ENCODE results near the gene TOM1.
"Not testable (repeated sequence)": the region's sequence is repeated elsewhere in the genome, so short reads cannot be mapped to it uniquely, and the experiment has no call there.

The TOM1 gene

GRCh38 chr22:35348026-35348590 lies 48.4 kb downstream of the TOM1 start:
- DNase-seq: no peak

- no peak for DNase-seq
These were observed 49.0 kb downstream of the TOM1 start for GRCh38 chr22:35348703-35349102.

- no peak for DNase-seq
These were observed 49.6 kb downstream of the TOM1 start for GRCh38 chr22:35349368-35349703.

GRCh38 chr22:35349704-35350538 lies 50.2 kb downstream of the TOM1 start:
- DNase-seq: peak; percentile 88

GRCh38 chr22:35350539-35351503 lies 51.1 kb downstream of the TOM1 start:
- DNase-seq: peak; percentile 96

- DNase-seq: no peak
These were observed 52.8 kb downstream of the TOM1 start for GRCh38 chr22:35352214-35353111.

GRCh38 chr22:35353318-35353717 lies 53.6 kb downstream of the TOM1 start:
- DNase-seq: no peak

- no peak for DNase-seq
These were observed 54.4 kb downstream of the TOM1 start for GRCh38 chr22:35354068-35354467.

- DNase-seq: no peak
These were observed 58.4 kb downstream of the TOM1 start for GRCh38 chr22:35357883-35358621.

- no peak for DNase-seq
These were observed 59.8 kb downstream of the TOM1 start for GRCh38 chr22:35359380-35360065.

- no peak for DNase-seq
These were observed 61.4 kb downstream of the TOM1 start for GRCh38 chr22:35361001-35361558.

GRCh38 chr22:35363566-35364086 lies 63.9 kb downstream of the TOM1 start:
- no peak for DNase-seq

- not testable (repeated sequence) for DNase-seq
These were observed 64.5 kb downstream of the TOM1 start for GRCh38 chr22:35364230-35364629.

- no peak for DNase-seq
These were observed 67.7 kb downstream of the TOM1 start for GRCh38 chr22:35367331-35367886.

- no peak for DNase-seq
These were observed 68.7 kb downstream of the TOM1 start for GRCh38 chr22:35368386-35368785.

- no peak for DNase-seq
These were observed 70.3 kb downstream of the TOM1 start for GRCh38 chr22:35369996-35370395.

- no peak for DNase-seq
These were observed 74.1 kb downstream of the TOM1 start for GRCh38 chr22:35373781-35374180.

- DNase-seq: no peak
These were observed 75.3 kb downstream of the TOM1 start for GRCh38 chr22:35375031-35375430.

GRCh38 chr22:35375526-35375925 lies 75.8 kb downstream of the TOM1 start:
- no peak for DNase-seq

Data from right hindlimb (tissue), 1 donor.